Kidney (tissue), 22 donors: Measurements from ENCODE around the gene CALCA. TPM values are rescaled to one million over a fixed set of nuclear protein-coding genes. Genes with fewer than 3 reads are reported as not detected.

Experiments
- DNase-seq, 5 donors: peaks; one replicate each; pipeline ENCODE4 v3.0.0-alpha.2; 2013 to 2020
- FAIRE-seq: peaks from 2 replicates; lab custom pipeline; 2012; peaks lifted over from hg19 to GRCh38; lab: Jason Lieb, UNC
- H3K27ac ChIP-seq, 2 donors: one replicate each; pipeline ENCODE4 v1.7.0; 2013; ENCODE audit warnings: low read depth in 2 of 2, low read length in 2 of 2, inconsistent platforms in 1 of 2
- H3K27me3 ChIP-seq: one replicate; pipeline ENCODE4 v1.7.1; 2013; ENCODE audit warnings: low read length, inconsistent platforms; ENCODE audit not compliant: control insufficient read depth, insufficient read depth
- H3K36me3 ChIP-seq, 3 donors: one replicate each; pipeline versions ENCODE4 v1.7.0 to v1.7.1; 2013; ENCODE audit warnings: low read length in 3 of 3, control low read depth in 1 of 3, inconsistent platforms in 1 of 3; ENCODE audit not compliant: insufficient read depth in 3 of 3, control insufficient read depth in 2 of 3
- H3K4me1 ChIP-seq, 3 donors: one replicate each; pipeline versions ENCODE4 v1.7.0 to v1.7.1; 2013; ENCODE audit warnings: low read length in 3 of 3, inconsistent platforms in 1 of 3, low read depth in 1 of 3; ENCODE audit not compliant: control insufficient read depth in 2 of 3, insufficient read depth in 2 of 3
- H3K4me3 ChIP-seq, 3 donors: one replicate each; pipeline versions ENCODE4 v1.7.0 to v1.8.1; 2013; ENCODE audit warnings: low read length in 3 of 3, control low read depth in 1 of 3, inconsistent platforms in 1 of 3
- H3K9ac ChIP-seq, 3 donors: one replicate each; pipeline versions ENCODE4 v1.7.0 to v1.7.1; 2013; ENCODE audit warnings: low read length in 3 of 3, control low read depth in 1 of 3, inconsistent platforms in 1 of 3
- H3K9me3 ChIP-seq, 3 donors: one replicate each; pipeline versions ENCODE4 v1.7.0 to v1.7.1; 2013; ENCODE audit warnings: low read length in 3 of 3, control low read depth in 1 of 3, inconsistent platforms in 1 of 3; ENCODE audit not compliant: control insufficient read depth in 2 of 3, insufficient read depth in 1 of 3
- intact Hi-C: fragments of 100-400 bp; cut with DNase I; formaldehyde crosslinking; loops from one replicate; pipeline ENCODE4 v1.11.1; 2022
- long read RNA-seq, 10 donors: library from polyadenylated mRNA in 1 of 10; unstranded in 1 of 10; transcript quantifications; one replicate each; pipeline ENCODE4 v2.0.0 and lab custom pipeline, GENCODE V29; 2021 to 2026
- polyA plus RNA-seq: library from polyadenylated mRNA; stranded (reverse); fragments of 350-450 nt; fragmentation: Illumina TruSeq; extraction: RNeasy Lipid Tissue Mini Kit (QIAGEN cat#74804); gene quantifications from one replicate; pipeline ENCODE4 v1.2.3, GENCODE V29; 2014; ENCODE audit warnings: low read depth, low replicate concordance; ENCODE audit not compliant: insufficient read depth
- total RNA-seq: library from RNA; stranded (reverse); fragmentation: NEBNext Ultra II Directional; extraction: Animal tissue kit (Norgen Biotek cat#: 25700); gene quantifications from one replicate; pipeline ENCODE4 v1.2.1, GENCODE V29; 2021
- TF ChIP-seq, protein P1 (sequence below): IDR thresholded peaks from 3 replicates; pipeline ENCODE4 v1.5.1; 2012; ENCODE audit warnings: mild to moderate bottlenecking, moderate library complexity, borderline replicate concordance; ENCODE audit not compliant: insufficient read depth; ENCODE audit errors: extremely low read depth
- donor health status: control.
- donor health status: control.
- donor health status: control.
- donor health status: control.
- donor health status: control.
- donor health status: DM: yes; HTN: yes; CAD: no.
- donor health status: Normal renal cell carcinoma (clear cell type).

Gene CALCA, protein sequence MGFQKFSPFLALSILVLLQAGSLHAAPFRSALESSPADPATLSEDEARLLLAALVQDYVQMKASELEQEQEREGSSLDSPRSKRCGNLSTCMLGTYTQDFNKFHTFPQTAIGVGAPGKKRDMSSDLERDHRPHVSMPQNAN
- not detected for total RNA-seq
- polyA plus RNA-seq = 29.8 TPM
- long read RNA-seq, donor 1, partial matches to known transcripts = 8 of 11 reads
- long read RNA-seq, donor 1, other reads (novel, unspliced or antisense) = 0 of 11 reads
- long read RNA-seq, donor 2, partial matches to known transcripts = 19 of 24 reads
- long read RNA-seq, donor 2, other reads (novel, unspliced or antisense) = 0 of 24 reads
- long read RNA-seq, donor 3, partial matches to known transcripts = 0 of 2 reads
- long read RNA-seq, donor 3, other reads (novel, unspliced or antisense) = 0 of 2 reads
- long read RNA-seq, donor 4 = 0 reads
- long read RNA-seq, donor 5 = 0 reads
- long read RNA-seq, donor 6, partial matches to known transcripts = 21 of 21 reads
- long read RNA-seq, donor 6, other reads (novel, unspliced or antisense) = 0 of 21 reads
- long read RNA-seq, donor 7 = 0 reads
- long read RNA-seq, donor 8, partial matches to known transcripts = 14 of 17 reads
- long read RNA-seq, donor 8, other reads (novel, unspliced or antisense) = 0 of 17 reads
- long read RNA-seq, donor 9, partial matches to known transcripts = 0 of 3 reads
- long read RNA-seq, donor 9, other reads (novel, unspliced or antisense) = 0 of 3 reads
- long read RNA-seq, donor 10, partial matches to known transcripts = 0 of 3 reads
- long read RNA-seq, donor 10, other reads (novel, unspliced or antisense) = 0 of 3 reads

DNA sequence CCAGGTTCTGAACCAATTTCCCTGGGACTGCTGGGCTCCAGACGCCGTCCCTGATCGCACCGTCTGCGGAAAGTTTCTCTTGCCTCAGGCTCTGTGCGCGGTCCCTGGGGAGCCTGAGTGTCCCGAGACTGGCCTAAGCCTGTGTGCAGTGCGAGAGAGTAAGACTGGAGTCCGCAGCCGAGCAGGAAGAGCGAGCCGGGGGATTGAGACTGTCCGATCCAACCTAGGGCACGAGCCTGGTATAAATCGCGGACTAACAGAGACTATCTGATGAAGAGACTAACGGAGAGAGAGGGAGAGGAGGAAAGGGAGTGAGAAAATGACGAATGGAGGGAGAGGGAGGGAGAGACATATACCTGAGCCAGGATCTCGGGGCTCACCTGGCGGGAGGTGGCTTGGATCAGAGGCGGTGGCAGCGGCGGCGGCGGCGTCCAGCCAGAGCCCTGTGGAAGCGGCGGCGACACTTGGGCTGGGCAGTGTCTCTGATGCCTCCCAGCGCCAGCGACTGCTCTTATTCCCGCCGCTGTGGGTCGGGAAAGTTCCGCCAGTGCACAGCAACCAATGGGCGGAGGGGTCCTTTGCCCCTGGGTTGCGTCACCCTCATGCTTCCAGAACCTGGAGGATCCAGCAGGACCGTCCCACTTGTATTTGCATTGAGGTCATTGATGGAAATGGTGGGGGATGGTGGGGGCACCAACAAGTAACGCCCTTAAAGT lies at the start of gene CALCA:
Gene CALCA (minus strand): TSS at position 487 of the 716 bp plus-strand sequence. CDS start 1,159 bp downstream, outside the sequence.
- intact Hi-C loops = no loop called here

DNA sequence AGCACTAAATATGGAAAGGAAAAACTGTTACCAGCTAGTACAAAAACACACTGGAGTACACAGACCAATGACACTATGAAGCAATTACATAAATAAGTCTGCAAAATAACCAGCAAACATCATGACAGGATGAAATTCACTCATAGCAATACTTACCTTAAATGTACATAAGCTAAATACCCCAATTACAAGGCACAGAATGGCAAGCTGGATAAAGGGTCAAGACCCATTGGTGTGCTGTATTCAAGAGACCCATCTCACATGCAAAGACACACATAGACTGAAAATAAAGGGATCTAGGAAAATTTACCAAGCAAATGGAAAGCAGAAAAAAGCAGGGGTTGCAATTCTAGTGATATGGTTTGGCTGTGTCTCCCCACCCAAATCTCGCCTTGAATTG lies 44.0 kb upstream of the CALCA start:
- TF ChIP-seq, protein P1, sequence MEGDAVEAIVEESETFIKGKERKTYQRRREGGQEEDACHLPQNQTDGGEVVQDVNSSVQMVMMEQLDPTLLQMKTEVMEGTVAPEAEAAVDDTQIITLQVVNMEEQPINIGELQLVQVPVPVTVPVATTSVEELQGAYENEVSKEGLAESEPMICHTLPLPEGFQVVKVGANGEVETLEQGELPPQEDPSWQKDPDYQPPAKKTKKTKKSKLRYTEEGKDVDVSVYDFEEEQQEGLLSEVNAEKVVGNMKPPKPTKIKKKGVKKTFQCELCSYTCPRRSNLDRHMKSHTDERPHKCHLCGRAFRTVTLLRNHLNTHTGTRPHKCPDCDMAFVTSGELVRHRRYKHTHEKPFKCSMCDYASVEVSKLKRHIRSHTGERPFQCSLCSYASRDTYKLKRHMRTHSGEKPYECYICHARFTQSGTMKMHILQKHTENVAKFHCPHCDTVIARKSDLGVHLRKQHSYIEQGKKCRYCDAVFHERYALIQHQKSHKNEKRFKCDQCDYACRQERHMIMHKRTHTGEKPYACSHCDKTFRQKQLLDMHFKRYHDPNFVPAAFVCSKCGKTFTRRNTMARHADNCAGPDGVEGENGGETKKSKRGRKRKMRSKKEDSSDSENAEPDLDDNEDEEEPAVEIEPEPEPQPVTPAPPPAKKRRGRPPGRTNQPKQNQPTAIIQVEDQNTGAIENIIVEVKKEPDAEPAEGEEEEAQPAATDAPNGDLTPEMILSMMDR = no peak
- FAIRE-seq (no peak), DNase-seq (no peak)
- no peak overlapping the region for H3K27ac ChIP-seq
- H3K4me1 ChIP-seq = no peaks in the 10 kb centered on the region
- no peaks in the 10 kb centered on the region for H3K36me3 ChIP-seq
- H3K9me3 ChIP-seq = peaks cover 0 to 24% (median 3%) of the 10 kb centered on the region in 3 donors
- no peaks in the 10 kb centered on the region for H3K27me3 ChIP-seq
- H3K4me3 ChIP-seq = no peak overlapping the region
- intact Hi-C loops = no loop called here
- H3K9ac ChIP-seq = no peak overlapping the region

More for the DNA sequence above, at the start of gene CALCA:
- Histone ChIP-seq H3K4me3 (peak within 1 kb of the TSS in 1 of 3 donors; percentile 24), H3K9ac (no peak within 1 kb of the TSS), H3K4me1 (peaks cover 0 to 13% (median 10%) of the 10 kb centered on the region in 3 donors), H3K27ac (no peak within 1 kb of the TSS), H3K36me3 (no peaks in the 10 kb centered on the region), H3K27me3 (peaks cover 39% of the 10 kb centered on the region), H3K9me3 (no peaks in the 10 kb centered on the region)
- no peak for FAIRE-seq
- DNase-seq = peak; percentile 25 to 66 (median 46)
- TF ChIP-seq, protein P1 = no peak

DNA sequence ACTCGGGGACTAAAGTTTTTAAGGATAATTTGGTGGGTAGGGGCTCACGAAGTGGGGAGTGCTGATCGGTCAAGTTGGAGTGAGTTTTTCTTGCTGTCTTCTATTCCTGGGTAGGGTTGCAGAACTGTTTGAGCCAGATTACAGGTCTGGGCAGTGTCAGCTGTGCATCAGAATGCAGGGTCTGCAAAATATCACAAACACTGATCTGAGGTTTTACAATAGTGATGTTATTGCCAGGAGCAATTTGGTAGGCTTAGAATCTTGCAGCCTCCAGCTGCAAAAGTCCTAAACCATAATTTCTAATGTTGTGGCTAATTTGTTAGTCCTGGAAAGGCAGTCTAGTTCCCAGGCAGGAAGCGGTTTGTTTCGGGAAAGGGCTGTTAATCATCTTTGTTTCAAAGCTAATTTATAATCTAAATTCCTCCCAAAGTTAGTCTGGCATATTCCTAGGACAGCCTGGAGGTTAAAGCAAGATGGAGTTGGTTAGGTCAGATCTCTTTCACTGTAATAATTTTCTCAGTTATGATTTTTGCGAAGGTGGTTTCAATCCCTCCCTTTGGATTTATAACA lies 39.7 kb upstream of the CALCA start:
- TF ChIP-seq, protein P1 = no peak

More for the DNA sequence above, 39.7 kb upstream of the CALCA start:
- intact Hi-C loops = loop anchor here (5.0 kb wide), 1 partner anchor 60 kb away; no protein-coding TSS in a partner anchor
- FAIRE-seq (no peak), DNase-seq (peak in 1 of 5 donors; percentile 8)
- Histone ChIP-seq H3K9me3 (peaks cover 0 to 17% (median 3%) of the 10 kb centered on the region in 3 donors), H3K9ac (no peak overlapping the region), H3K27ac (no peak overlapping the region), H3K4me3 (no peak overlapping the region), H3K36me3 (no peaks in the 10 kb centered on the region), H3K27me3 (no peaks in the 10 kb centered on the region), H3K4me1 (no peaks in the 10 kb centered on the region)
